GM23338 (cell line): ENCODE measurements around the gene PPM1L. TPM values are rescaled to one million over a fixed set of nuclear protein-coding genes. Genes with fewer than 3 reads are reported as not detected.

Experiments used
- ATAC-seq: fragments of 200-7000 bp; cut with Tn5 transposase; 3 replicates; pipeline ENCODE4 v1.9.1; 2020
- DNase-seq: peaks from one replicate; pipeline ENCODE4 v3.0.0-alpha.2; 2015; ENCODE audit warnings: low spot score
- H2AFZ ChIP-seq: fragments of 200-600 bp; sonication (generic); 2 replicates; pipeline ENCODE4 v1.8.0; 2016; ENCODE audit warnings: antibody characterized with exemption, mild to moderate bottlenecking, moderate library complexity
- H3F3A ChIP-seq: fragments of 200-600 bp; sonication (generic); replicated peaks from 2 replicates; pipeline ENCODE4 v1.8.0; 2017; ENCODE audit warnings: antibody characterized with exemption, mixed run types, low read depth
- H3K27ac ChIP-seq: fragments of 200-600 bp; sonication (generic); 2 replicates; pipeline ENCODE4 v1.6.1; 2016; ENCODE audit warnings: low read depth
- H3K27me3 ChIP-seq: fragments of 200-600 bp; sonication (generic); 2 replicates; pipeline ENCODE4 v1.8.0; 2016; ENCODE audit warnings: mild to moderate bottlenecking, mixed run types, moderate library complexity; ENCODE audit not compliant: insufficient read depth
- H3K36me3 ChIP-seq: fragments of 200-600 bp; sonication (generic); 2 replicates; pipeline ENCODE4 v1.8.0; 2016; ENCODE audit warnings: mild to moderate bottlenecking; ENCODE audit not compliant: insufficient read depth
- H3K4me1 ChIP-seq: fragments of 200-600 bp; sonication (generic); 2 replicates; pipeline ENCODE4 v1.8.0; 2016; ENCODE audit warnings: mild to moderate bottlenecking, moderate library complexity; ENCODE audit not compliant: insufficient read depth
- H3K4me2 ChIP-seq: fragments of 200-600 bp; sonication (generic); 2 replicates; pipeline ENCODE4 v1.7.1; 2017; ENCODE audit warnings: mixed run types
- H3K4me3 ChIP-seq: fragments of 200-600 bp; sonication (generic); 2 replicates; pipeline ENCODE4 v1.6.1; 2016; ENCODE audit warnings: mixed run types
- H3K79me2 ChIP-seq: fragments of 200-600 bp; sonication (generic); replicated peaks from 2 replicates; pipeline ENCODE4 v1.8.0; 2017; ENCODE audit warnings: mild to moderate bottlenecking; ENCODE audit not compliant: insufficient read depth
- H3K9me2 ChIP-seq: fragments of 200-600 bp; sonication (generic); 2 replicates; pipeline ENCODE4 v1.8.0; 2017; ENCODE audit not compliant: insufficient read depth
- H4K20me1 ChIP-seq: fragments of 200-600 bp; sonication (generic); replicated peaks from 2 replicates; pipeline ENCODE4 v1.8.0; 2017; ENCODE audit warnings: mild to moderate bottlenecking; ENCODE audit not compliant: insufficient read depth
- H3K27ac Mint-ChIP-seq: 2 replicates; pipeline ENCODE4 v1.8.0; 2020; ENCODE audit warnings: inconsistent platforms, mild to moderate bottlenecking, moderate library complexity, mixed read lengths
- H3K27me3 Mint-ChIP-seq: 3 replicates; pipeline ENCODE4 v1.8.0; 2022; ENCODE audit warnings: low read depth, mild to moderate bottlenecking, moderate library complexity, mixed read lengths, inconsistent platforms; ENCODE audit not compliant: insufficient read depth, poor library complexity
- H3K36me3 Mint-ChIP-seq: 3 replicates; pipeline ENCODE4 v1.8.0; 2021; ENCODE audit warnings: low read depth, mild to moderate bottlenecking, inconsistent platforms, moderate library complexity, mixed read lengths
- H3K4me1 Mint-ChIP-seq: 3 replicates; pipeline ENCODE4 v1.8.0; 2020; ENCODE audit warnings: mild to moderate bottlenecking, inconsistent platforms, mixed read lengths
- H3K4me3 Mint-ChIP-seq: 3 replicates; pipeline ENCODE4 v1.8.0; 2021; ENCODE audit warnings: moderate library complexity, mild to moderate bottlenecking, inconsistent platforms, mixed read lengths
- H3K9me3 Mint-ChIP-seq: 3 replicates; pipeline ENCODE4 v1.8.0; 2020; ENCODE audit warnings: moderate library complexity, mild to moderate bottlenecking, inconsistent platforms, mixed read lengths
- CREB1 ChIP-seq: fragments of 250-450 bp; sonication (Bioruptor Pico); IDR thresholded peaks from 2 replicates; pipeline ENCODE4 v1.5.0; 2020; ENCODE audit warnings: low read depth, mild to moderate bottlenecking, moderate library complexity
- EZH2 ChIP-seq: fragments of 200-600 bp; sonication (generic); IDR thresholded peaks from one replicate; pipeline ENCODE4 v1.8.0; 2017; ENCODE audit warnings: antibody characterized with exemption, mild to moderate bottlenecking, low read depth; ENCODE audit not compliant: unreplicated experiment
- EZH2phosphoT487 ChIP-seq: fragments of 200-600 bp; sonication (generic); IDR thresholded peaks from one replicate; pipeline ENCODE4 v1.8.1; 2018; ENCODE audit warnings: antibody characterized with exemption; ENCODE audit not compliant: unreplicated experiment
- JUNB ChIP-seq: IDR thresholded peaks from one replicate; pipeline ENCODE4 v1.6.1; 2016; ENCODE audit warnings: antibody characterized with exemption; ENCODE audit not compliant: unreplicated experiment
- NANOG ChIP-seq: IDR thresholded peaks from 2 replicates; pipeline ENCODE4 v1.6.1; 2016; ENCODE audit warnings: antibody characterized with exemption, borderline replicate concordance
- POLR2AphosphoS5 ChIP-seq: IDR thresholded peaks from 2 replicates; pipeline ENCODE4 v1.6.1; 2016; ENCODE audit warnings: antibody characterized with exemption, low read depth
- STAT1 ChIP-seq: IDR thresholded peaks from one replicate; pipeline ENCODE4 v1.6.1; 2016; ENCODE audit warnings: antibody characterized with exemption; ENCODE audit not compliant: unreplicated experiment
- ZNF331 ChIP-seq: fragments of 250-450 bp; sonication (Bioruptor Pico); IDR thresholded peaks from 2 replicates; pipeline ENCODE4 v1.5.0; 2020; ENCODE audit warnings: low read depth, mild to moderate bottlenecking, moderate library complexity
- polyA plus RNA-seq: library from polyadenylated mRNA; unstranded; fragments of >200 nt; fragmentation: Nextera tagmentation; extraction: Ambion mirVana; gene quantifications from 2 replicates; pipeline ENCODE4 v1.2.1, GENCODE V29; 2016
- total RNA-seq: library from RNA; depleted of rRNA; stranded (reverse); fragments of >200 nt; shearing (Covaris generic); gene quantifications from 2 replicates; pipeline ENCODE4 v1.2.3, GENCODE V29; 2014
- TF ChIP-seq, protein P1 (sequence below): fragments of 250-450 bp; sonication (Bioruptor Pico); IDR thresholded peaks from 2 replicates; pipeline ENCODE4 v1.5.0; 2020; ENCODE audit warnings: mild to moderate bottlenecking, moderate library complexity
- TF ChIP-seq, protein P2 (sequence below): IDR thresholded peaks from one replicate; pipeline ENCODE4 v1.6.1; 2018; ENCODE audit warnings: antibody characterized with exemption; ENCODE audit not compliant: unreplicated experiment

The PPM1L gene
- total and polyA plus RNA-seq, 2 experiments from 2014 or later = 3.9 to 26.4 TPM

DNA sequence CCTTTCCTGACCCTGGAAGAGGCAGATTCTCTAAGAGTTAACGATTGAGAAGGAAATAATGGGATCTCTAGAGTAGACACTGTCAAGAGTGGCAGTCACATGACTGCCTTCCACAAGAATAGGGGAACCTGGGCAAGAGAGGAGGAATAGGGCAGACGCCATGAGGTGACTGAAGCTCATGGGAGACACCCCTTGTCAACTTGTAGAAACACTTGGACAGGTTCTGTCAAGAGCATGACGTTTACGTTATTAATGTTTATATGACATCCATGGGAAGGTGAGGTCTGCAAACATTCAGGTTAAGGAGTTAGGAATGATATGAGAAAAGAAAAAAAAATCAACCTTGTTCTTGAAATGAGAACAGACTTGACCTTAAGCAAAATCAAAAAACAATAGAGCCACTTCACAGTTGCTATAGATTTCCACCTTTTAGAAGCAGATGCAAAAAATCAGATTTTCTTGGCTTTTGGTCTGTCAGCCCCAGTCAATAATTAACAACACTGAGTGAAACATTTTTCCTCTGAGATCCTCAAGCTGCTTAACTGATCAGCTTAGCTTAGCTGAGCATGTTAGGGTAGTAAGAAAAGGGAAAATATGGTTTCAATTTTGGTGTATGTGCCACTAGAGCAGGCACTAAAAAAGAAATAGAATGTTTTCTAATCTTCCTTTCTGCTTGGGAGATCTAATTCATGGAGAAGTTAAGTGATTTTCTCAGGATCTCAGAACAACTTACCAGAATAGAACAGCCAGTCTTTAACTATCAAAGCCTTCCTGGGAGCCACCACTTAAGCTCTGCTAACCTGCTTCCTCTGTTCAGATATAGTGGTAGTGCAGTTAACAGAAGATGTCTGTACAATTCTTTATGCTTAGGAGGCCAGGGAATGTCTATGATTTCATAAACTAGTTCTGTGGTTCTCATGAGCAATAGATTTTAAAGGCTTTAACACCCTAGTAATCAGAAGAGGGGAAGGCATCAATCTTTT lies 232.2 kb downstream of the PPM1L start:
- H3K4me1 Mint-ChIP-seq = peaks cover 13% of the 10 kb centered on the region; the same call in 2 of the 3 replicates
- no peak for DNase-seq
- Histone ChIP-seq H4K20me1 (no peaks in the 10 kb centered on the region), H3K27me3 (no peaks in the 10 kb centered on the region), H3K9me2 (no peaks in the 10 kb centered on the region), H3F3A (no peaks in the 10 kb centered on the region), H3K4me3 (no peak overlapping the region), H3K36me3 (no peaks in the 10 kb centered on the region), H3K4me2 (no peak overlapping the region), H3K79me2 (no peaks in the 10 kb centered on the region), H3K4me1 (no peaks in the 10 kb centered on the region), H3K27ac (no peak overlapping the region), H2AFZ (no peak overlapping the region)
- H3K36me3 Mint-ChIP-seq = peaks cover 16% of the 10 kb centered on the region; the same call in 2 of the 3 replicates
- peaks cover 4% of the 10 kb centered on the region for H3K27me3 Mint-ChIP-seq
- no peak for ATAC-seq
- peaks cover 16% of the 10 kb centered on the region for H3K9me3 Mint-ChIP-seq
- TF ChIP-seq STAT1 (no peak), NANOG (no peak), CREB1 (CRISPR knock-in tag) (no peak), ZNF331 (no peak), JUNB (no peak), EZH2phosphoT487 (no peak), EZH2 (no peak), POLR2AphosphoS5 (no peak)
- TF ChIP-seq, protein P1, sequence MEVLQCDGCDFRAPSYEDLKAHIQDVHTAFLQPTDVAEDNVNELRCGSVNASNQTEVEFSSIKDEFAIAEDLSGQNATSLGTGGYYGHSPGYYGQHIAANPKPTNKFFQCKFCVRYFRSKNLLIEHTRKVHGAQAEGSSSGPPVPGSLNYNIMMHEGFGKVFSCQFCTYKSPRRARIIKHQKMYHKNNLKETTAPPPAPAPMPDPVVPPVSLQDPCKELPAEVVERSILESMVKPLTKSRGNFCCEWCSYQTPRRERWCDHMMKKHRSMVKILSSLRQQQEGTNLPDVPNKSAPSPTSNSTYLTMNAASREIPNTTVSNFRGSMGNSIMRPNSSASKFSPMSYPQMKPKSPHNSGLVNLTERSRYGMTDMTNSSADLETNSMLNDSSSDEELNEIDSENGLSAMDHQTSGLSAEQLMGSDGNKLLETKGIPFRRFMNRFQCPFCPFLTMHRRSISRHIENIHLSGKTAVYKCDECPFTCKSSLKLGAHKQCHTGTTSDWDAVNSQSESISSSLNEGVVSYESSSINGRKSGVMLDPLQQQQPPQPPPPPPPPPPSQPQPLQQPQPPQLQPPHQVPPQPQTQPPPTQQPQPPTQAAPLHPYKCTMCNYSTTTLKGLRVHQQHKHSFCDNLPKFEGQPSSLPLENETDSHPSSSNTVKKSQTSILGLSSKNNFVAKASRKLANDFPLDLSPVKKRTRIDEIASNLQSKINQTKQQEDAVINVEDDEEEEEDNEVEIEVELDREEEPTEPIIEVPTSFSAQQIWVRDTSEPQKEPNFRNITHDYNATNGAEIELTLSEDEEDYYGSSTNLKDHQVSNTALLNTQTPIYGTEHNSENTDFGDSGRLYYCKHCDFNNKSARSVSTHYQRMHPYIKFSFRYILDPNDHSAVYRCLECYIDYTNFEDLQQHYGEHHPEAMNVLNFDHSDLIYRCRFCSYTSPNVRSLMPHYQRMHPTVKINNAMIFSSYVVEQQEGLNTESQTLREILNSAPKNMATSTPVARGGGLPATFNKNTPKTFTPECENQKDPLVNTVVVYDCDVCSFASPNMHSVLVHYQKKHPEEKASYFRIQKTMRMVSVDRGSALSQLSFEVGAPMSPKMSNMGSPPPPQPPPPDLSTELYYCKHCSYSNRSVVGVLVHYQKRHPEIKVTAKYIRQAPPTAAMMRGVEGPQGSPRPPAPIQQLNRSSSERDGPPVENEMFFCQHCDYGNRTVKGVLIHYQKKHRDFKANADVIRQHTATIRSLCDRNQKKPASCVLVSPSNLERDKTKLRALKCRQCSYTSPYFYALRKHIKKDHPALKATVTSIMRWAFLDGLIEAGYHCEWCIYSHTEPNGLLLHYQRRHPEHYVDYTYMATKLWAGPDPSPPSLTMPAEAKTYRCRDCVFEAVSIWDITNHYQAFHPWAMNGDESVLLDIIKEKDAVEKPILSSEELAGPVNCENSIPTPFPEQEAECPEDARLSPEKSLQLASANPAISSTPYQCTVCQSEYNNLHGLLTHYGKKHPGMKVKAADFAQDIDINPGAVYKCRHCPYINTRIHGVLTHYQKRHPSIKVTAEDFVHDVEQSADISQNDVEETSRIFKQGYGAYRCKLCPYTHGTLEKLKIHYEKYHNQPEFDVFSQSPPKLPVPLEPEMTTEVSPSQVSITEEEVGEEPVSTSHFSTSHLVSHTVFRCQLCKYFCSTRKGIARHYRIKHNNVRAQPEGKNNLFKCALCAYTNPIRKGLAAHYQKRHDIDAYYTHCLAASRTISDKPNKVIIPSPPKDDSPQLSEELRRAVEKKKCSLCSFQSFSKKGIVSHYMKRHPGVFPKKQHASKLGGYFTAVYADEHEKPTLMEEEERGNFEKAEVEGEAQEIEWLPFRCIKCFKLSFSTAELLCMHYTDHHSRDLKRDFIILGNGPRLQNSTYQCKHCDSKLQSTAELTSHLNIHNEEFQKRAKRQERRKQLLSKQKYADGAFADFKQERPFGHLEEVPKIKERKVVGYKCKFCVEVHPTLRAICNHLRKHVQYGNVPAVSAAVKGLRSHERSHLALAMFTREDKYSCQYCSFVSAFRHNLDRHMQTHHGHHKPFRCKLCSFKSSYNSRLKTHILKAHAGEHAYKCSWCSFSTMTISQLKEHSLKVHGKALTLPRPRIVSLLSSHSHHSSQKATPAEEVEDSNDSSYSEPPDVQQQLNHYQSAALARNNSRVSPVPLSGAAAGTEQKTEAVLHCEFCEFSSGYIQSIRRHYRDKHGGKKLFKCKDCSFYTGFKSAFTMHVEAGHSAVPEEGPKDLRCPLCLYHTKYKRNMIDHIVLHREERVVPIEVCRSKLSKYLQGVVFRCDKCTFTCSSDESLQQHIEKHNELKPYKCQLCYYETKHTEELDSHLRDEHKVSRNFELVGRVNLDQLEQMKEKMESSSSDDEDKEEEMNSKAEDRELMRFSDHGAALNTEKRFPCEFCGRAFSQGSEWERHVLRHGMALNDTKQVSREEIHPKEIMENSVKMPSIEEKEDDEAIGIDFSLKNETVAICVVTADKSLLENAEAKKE (CRISPR knock-in tag) = no peak
- TF ChIP-seq, protein P2, sequence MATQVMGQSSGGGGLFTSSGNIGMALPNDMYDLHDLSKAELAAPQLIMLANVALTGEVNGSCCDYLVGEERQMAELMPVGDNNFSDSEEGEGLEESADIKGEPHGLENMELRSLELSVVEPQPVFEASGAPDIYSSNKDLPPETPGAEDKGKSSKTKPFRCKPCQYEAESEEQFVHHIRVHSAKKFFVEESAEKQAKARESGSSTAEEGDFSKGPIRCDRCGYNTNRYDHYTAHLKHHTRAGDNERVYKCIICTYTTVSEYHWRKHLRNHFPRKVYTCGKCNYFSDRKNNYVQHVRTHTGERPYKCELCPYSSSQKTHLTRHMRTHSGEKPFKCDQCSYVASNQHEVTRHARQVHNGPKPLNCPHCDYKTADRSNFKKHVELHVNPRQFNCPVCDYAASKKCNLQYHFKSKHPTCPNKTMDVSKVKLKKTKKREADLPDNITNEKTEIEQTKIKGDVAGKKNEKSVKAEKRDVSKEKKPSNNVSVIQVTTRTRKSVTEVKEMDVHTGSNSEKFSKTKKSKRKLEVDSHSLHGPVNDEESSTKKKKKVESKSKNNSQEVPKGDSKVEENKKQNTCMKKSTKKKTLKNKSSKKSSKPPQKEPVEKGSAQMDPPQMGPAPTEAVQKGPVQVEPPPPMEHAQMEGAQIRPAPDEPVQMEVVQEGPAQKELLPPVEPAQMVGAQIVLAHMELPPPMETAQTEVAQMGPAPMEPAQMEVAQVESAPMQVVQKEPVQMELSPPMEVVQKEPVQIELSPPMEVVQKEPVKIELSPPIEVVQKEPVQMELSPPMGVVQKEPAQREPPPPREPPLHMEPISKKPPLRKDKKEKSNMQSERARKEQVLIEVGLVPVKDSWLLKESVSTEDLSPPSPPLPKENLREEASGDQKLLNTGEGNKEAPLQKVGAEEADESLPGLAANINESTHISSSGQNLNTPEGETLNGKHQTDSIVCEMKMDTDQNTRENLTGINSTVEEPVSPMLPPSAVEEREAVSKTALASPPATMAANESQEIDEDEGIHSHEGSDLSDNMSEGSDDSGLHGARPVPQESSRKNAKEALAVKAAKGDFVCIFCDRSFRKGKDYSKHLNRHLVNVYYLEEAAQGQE = no peak
- H3K27ac Mint-ChIP-seq = no peak overlapping the region
- H3K4me3 Mint-ChIP-seq = no peak overlapping the region
